Fibroblast of villous mesenchyme (primary cell): Measurements from ENCODE around the gene FOXO6. TPM values are rescaled to one million over a fixed set of nuclear protein-coding genes. Genes with fewer than 3 reads are reported as not detected.

Source experiments
- DNase-seq: peaks from one replicate; pipeline ENCODE4 v3.0.0-alpha.2; 2010; ENCODE audit warnings: low read depth
- H3K4me3 ChIP-seq: 2 replicates; pipeline ENCODE4 v1.5.1; 2011; ENCODE audit warnings: low read depth, mild to moderate bottlenecking, low read length
- CTCF ChIP-seq: IDR thresholded peaks from 2 replicates; pipeline ENCODE4 v1.5.1; 2012; ENCODE audit warnings: low read depth, mild to moderate bottlenecking, low read length; ENCODE audit not compliant: insufficient read depth
- total RNA-seq: library from RNA; depleted of rRNA; stranded (reverse); fragments of >200 nt; gene quantifications from 2 replicates; pipeline ENCODE4 v1.2.3, GENCODE V29; 2012

The FOXO6 gene
- total RNA-seq, 1 donor: not detected

- H3K4me3 ChIP-seq: no peak overlapping the region
- no peak for TF ChIP-seq CTCF
- DNase-seq: no peak
Measured at GRCh38 chr1:41427122-41427913, 66.1 kb downstream of the FOXO6 start.

- TF ChIP-seq CTCF: no peak
- no peak for DNase-seq
- no peak overlapping the region for H3K4me3 ChIP-seq
Measured at GRCh38 chr1:41427916-41428737, 66.9 kb downstream of the FOXO6 start.

GRCh38 chr1:41428738-41429640, 67.8 kb downstream of the FOXO6 start:
- DNase-seq: no peak
- TF ChIP-seq CTCF: no peak
- H3K4me3 ChIP-seq: no peak overlapping the region

- no peak overlapping the region for H3K4me3 ChIP-seq
- TF ChIP-seq CTCF: no peak
- no peak for DNase-seq
Measured at GRCh38 chr1:41429641-41430035, 68.4 kb downstream of the FOXO6 start.

- no peak for TF ChIP-seq CTCF
- no peak for DNase-seq
- H3K4me3 ChIP-seq: no peak overlapping the region
Measured at GRCh38 chr1:41430069-41430468, 68.8 kb downstream of the FOXO6 start.

GRCh38 chr1:41430582-41430981, 69.3 kb downstream of the FOXO6 start:
- no peak for DNase-seq
- no peak overlapping the region for H3K4me3 ChIP-seq
- TF ChIP-seq CTCF: no peak
